Gastroesophageal sphincter (tissue), 4 donors: ENCODE data around the gene FOXF1. TPM values are rescaled to one million over a fixed set of nuclear protein-coding genes. Genes with fewer than 3 reads are reported as not detected.

Experiments
- ATAC-seq: fragments of 150-250 bp; one replicate; pipeline ENCODE4 v1.9.1; 2016; ENCODE audit warnings: mild to moderate bottlenecking, moderate library complexity
- H3K27ac ChIP-seq, 4 donors: fragments of 200-600 bp; sonication (generic) in 3 of 4; 1 replicate in 3 of 4; 2 replicates in 1 of 4; pipeline ENCODE4 v1.5.1; 2016 to 2019
- H3K27me3 ChIP-seq: fragments of 200-600 bp; sonication (generic); one replicate; pipeline ENCODE4 v1.5.1; 2019
- H3K36me3 ChIP-seq, 2 donors: fragments of 200-600 bp; sonication (generic); one replicate each; pipeline ENCODE4 v1.5.1; 2019; ENCODE audit warnings: control low read depth in 1 of 2
- H3K4me1 ChIP-seq, 3 donors: fragments of 200-600 bp; sonication (generic); 1 replicate in 2 of 3; 2 replicates in 1 of 3; pipeline ENCODE4 v1.5.1; 2016 to 2019; ENCODE audit warnings: control low read depth in 2 of 3
- H3K4me3 ChIP-seq, 2 donors: fragments of 200-600 bp; sonication (generic); one replicate each; pipeline ENCODE4 v1.5.1; 2019; ENCODE audit warnings: mild to moderate bottlenecking in 1 of 2, moderate library complexity in 1 of 2
- H3K9me3 ChIP-seq, 3 donors: fragments of 200-600 bp; sonication (generic); one replicate each; pipeline ENCODE4 v1.5.1; 2017 to 2019; ENCODE audit warnings: control low read depth in 2 of 3
- EP300 ChIP-seq: sonication (generic); formaldehyde crosslinking; IDR thresholded peaks from one replicate; pipeline ENCODE4 v1.6.1; 2017; ENCODE audit warnings: antibody characterized with exemption, mild to moderate bottlenecking
- POLR2A ChIP-seq, 2 donors: fragments of 450-650 bp; IDR thresholded peaks; one replicate each; pipeline ENCODE4 v1.6.1; 2017; ENCODE audit warnings: antibody characterized with exemption in 2 of 2, mild to moderate bottlenecking in 2 of 2, moderate library complexity in 1 of 2
- POLR2AphosphoS5 ChIP-seq: sonication (generic); formaldehyde crosslinking; IDR thresholded peaks from one replicate; pipeline ENCODE4 v1.6.1; 2017; ENCODE audit warnings: antibody characterized with exemption
- WGBS, 2 donors: methylation state at CpG; one replicate each; pipeline ENCODE4 v1.1.5; 2018; ENCODE audit warnings: low coverage in 1 of 2; 5-methylcytosine and 5-hydroxymethylcytosine counted together
- total RNA-seq, 4 donors: library from RNA; depleted of rRNA; stranded (reverse); fragments of >200 nt; gene quantifications; one replicate each; pipeline ENCODE4 v1.1.0, GENCODE V29; 2016
- TF ChIP-seq, protein P1 (sequence below), 4 experiments: fragments of 200-600 bp in 2 of 4; fragments of 450-650 bp in 2 of 4; sonication (generic) in 1 of 4; IDR thresholded peaks; one replicate each; pipeline ENCODE4 v1.5.1; 2017 to 2019; ENCODE audit warnings: antibody characterized with exemption in 4 of 4, mild to moderate bottlenecking in 2 of 4, moderate library complexity in 2 of 4

FOXF1 gene
- total RNA-seq, 4 donors from 2014 or later, result 39.7 to 81.1 (median 59.3) TPM

DNA sequence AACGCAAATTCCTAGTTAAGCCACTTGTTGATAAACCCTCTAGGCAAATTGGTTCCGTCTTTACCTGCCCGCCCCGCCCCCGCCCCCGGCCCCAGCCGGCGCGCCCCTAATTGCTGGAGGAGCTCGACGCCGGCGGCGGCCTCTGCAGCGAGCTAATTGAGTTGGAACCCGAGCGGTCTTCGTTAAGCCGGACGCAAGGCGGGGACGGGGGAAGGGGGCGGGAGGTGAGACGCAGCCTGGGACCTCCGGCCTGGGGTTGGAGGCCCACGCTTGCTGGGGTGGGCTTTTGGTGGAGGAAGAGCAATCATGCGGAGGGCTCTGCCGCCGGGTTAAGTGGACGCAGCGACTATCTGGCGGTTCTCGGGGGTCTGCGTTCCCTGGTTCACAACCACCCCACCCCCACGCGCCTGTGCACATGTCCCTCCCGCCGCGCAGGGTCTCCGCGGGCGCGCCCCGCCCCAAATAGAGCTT, 12.7 kb upstream of the FOXF1 start:
- Histone ChIP-seq H3K27ac (peak overlapping the region; percentile 94 to 99 (median 98)), H3K27me3 (peaks cover 75% of the 10 kb centered on the region), H3K9me3 (no peaks in the 10 kb centered on the region), H3K4me1 (peaks cover 0 to 93% (median 17%) of the 10 kb centered on the region in 3 donors), H3K4me3 (peak overlapping the region; percentile 62 to 63), H3K36me3 (no peaks in the 10 kb centered on the region)
- no CpG with 5 or more reads among the region's 44 CpGs for WGBS, 2 donors
- no peak for TF ChIP-seq EP300
- TF ChIP-seq, protein P1, sequence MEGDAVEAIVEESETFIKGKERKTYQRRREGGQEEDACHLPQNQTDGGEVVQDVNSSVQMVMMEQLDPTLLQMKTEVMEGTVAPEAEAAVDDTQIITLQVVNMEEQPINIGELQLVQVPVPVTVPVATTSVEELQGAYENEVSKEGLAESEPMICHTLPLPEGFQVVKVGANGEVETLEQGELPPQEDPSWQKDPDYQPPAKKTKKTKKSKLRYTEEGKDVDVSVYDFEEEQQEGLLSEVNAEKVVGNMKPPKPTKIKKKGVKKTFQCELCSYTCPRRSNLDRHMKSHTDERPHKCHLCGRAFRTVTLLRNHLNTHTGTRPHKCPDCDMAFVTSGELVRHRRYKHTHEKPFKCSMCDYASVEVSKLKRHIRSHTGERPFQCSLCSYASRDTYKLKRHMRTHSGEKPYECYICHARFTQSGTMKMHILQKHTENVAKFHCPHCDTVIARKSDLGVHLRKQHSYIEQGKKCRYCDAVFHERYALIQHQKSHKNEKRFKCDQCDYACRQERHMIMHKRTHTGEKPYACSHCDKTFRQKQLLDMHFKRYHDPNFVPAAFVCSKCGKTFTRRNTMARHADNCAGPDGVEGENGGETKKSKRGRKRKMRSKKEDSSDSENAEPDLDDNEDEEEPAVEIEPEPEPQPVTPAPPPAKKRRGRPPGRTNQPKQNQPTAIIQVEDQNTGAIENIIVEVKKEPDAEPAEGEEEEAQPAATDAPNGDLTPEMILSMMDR (IDR thresholded peaks at IDR 0.05), result no peak
- TF ChIP-seq POLR2A (IDR thresholded peaks at IDR 0.05), result no peak
- no peak for TF ChIP-seq POLR2AphosphoS5
- ATAC-seq, result no peak

GRCh38 chr16:86498155-86498670, 12.1 kb upstream of the FOXF1 start:
- peak; percentile 18 for ATAC-seq
- H3K4me1 ChIP-seq, result peaks cover 0 to 93% (median 11%) of the 10 kb centered on the region in 3 donors
- H3K4me3 ChIP-seq, result peak overlapping the region; percentile 62 to 63
- no peaks in the 10 kb centered on the region for H3K36me3 ChIP-seq
- 6 to 7% methylated on average over 3 to 6 of the region's 29 CpGs for whole genome bisulfite sequencing, 2 donors
- H3K27ac ChIP-seq, result peak overlapping the region; percentile 94 to 99 (median 98)
- H3K9me3 ChIP-seq, result no peaks in the 10 kb centered on the region
- TF ChIP-seq EP300, result no peak
- TF ChIP-seq POLR2AphosphoS5, result peak; percentile 35
- TF ChIP-seq, protein P1 (IDR thresholded peaks at IDR 0.05), result peak in 3 of 4 experiments; percentile 31 to 34 (median 34)
- peaks cover 75% of the 10 kb centered on the region for H3K27me3 ChIP-seq

- Histone ChIP-seq H3K27me3 (peaks cover 73% of the 10 kb centered on the region), H3K4me3 (peak overlapping the region; percentile 62 to 63), H3K27ac (peak overlapping the region; percentile 94 to 99 (median 98)), H3K36me3 (no peaks in the 10 kb centered on the region), H3K9me3 (no peaks in the 10 kb centered on the region), H3K4me1 (peaks cover 0 to 88% (median 11%) of the 10 kb centered on the region in 3 donors)
- TF ChIP-seq EP300 (no peak), POLR2AphosphoS5 (peak; percentile 91), POLR2A (IDR thresholded peaks at IDR 0.05) (peak; percentile 33 to 46)
- TF ChIP-seq, protein P1 (IDR thresholded peaks at IDR 0.05), result no peak
- peak; percentile 17 for ATAC-seq
- 1% methylated on average over 13 to 25 of the region's 61 CpGs for WGBS, 2 donors
These were observed 11.5 kb upstream of the FOXF1 start for GRCh38 chr16:86498671-86499439.

- peaks cover 73% of the 10 kb centered on the region for H3K27me3 ChIP-seq
- 6 to 28% methylated on average over 3 to 4 of the region's 4 CpGs for WGBS, 2 donors
- peak overlapping the region; percentile 62 to 63 for H3K4me3 ChIP-seq
- TF ChIP-seq, protein P1 (IDR thresholded peaks at IDR 0.05), result no peak
- no peak for TF ChIP-seq EP300
- TF ChIP-seq POLR2AphosphoS5, result no peak
- TF ChIP-seq POLR2A (IDR thresholded peaks at IDR 0.05), result no peak
- H3K4me1 ChIP-seq, result peaks cover 0 to 88% (median 11%) of the 10 kb centered on the region in 3 donors
- ATAC-seq, result no peak
- no peaks in the 10 kb centered on the region for H3K36me3 ChIP-seq
- H3K27ac ChIP-seq, result peak overlapping the region; percentile 94 to 99 (median 98)
- H3K9me3 ChIP-seq, result no peaks in the 10 kb centered on the region
These were observed 10.9 kb upstream of the FOXF1 start for GRCh38 chr16:86499440-86499786.
